HepG2 (cell line): ENCODE data around the gene ENTPD5. TPM values are rescaled to one million over a fixed set of nuclear protein-coding genes. Genes with fewer than 3 reads are reported as not detected.
A peak's percentile ranks its signal among the peaks of the same experiment; 100 is the strongest.

Experiments used
- BRCA1 ChIP-seq: sonication (generic); formaldehyde crosslinking; IDR thresholded peaks from 2 replicates; pipeline ENCODE4 v1.4.0; 2020; ENCODE audit warnings: missing genetic modification reagents
- FLYWCH1 ChIP-seq: sonication (generic); formaldehyde crosslinking; IDR thresholded peaks from 2 replicates; pipeline ENCODE4 v1.8.1; 2023; ENCODE audit warnings: mild to moderate bottlenecking, missing genetic modification reagents
- HDAC1 ChIP-seq: sonication (generic); formaldehyde crosslinking; IDR thresholded peaks from 2 replicates; pipeline ENCODE4 v1.5.1; 2020; ENCODE audit warnings: mild to moderate bottlenecking, missing genetic modification reagents
- MTA3 ChIP-seq: sonication (generic); formaldehyde crosslinking; IDR thresholded peaks from 2 replicates; pipeline ENCODE4 v1.4.0; 2020; ENCODE audit warnings: missing genetic modification reagents
- MTF2 ChIP-seq: sonication (generic); formaldehyde crosslinking; IDR thresholded peaks from 2 replicates; pipeline ENCODE4 v1.5.0; 2020; ENCODE audit warnings: missing genetic modification reagents, borderline replicate concordance
- NCOA2 ChIP-seq: sonication (generic); formaldehyde crosslinking; IDR thresholded peaks from 2 replicates; pipeline ENCODE4 v1.8.0; 2022; ENCODE audit warnings: inconsistent platforms
- PAX8 ChIP-seq: sonication (generic); formaldehyde crosslinking; IDR thresholded peaks from 2 replicates; pipeline ENCODE4 v1.8.0; 2022; ENCODE audit warnings: mild to moderate bottlenecking, missing genetic modification reagents, borderline replicate concordance
- ZFYVE20 ChIP-seq: sonication (generic); formaldehyde crosslinking; IDR thresholded peaks from 2 replicates; pipeline ENCODE4 v1.8.0; 2023; ENCODE audit warnings: low read depth, mild to moderate bottlenecking, moderate library complexity, missing genetic modification reagents, borderline replicate concordance
- ZNF3 ChIP-seq: IDR thresholded peaks from 2 replicates; pipeline ENCODE4 v1.7.0; 2017; ENCODE audit warnings: inconsistent platforms
- ZNF34 ChIP-seq: sonication (generic); formaldehyde crosslinking; IDR thresholded peaks from 2 replicates; pipeline ENCODE4 v1.4.0; 2020; ENCODE audit warnings: mild to moderate bottlenecking, missing genetic modification reagents, borderline replicate concordance
- ZNF354B ChIP-seq: sonication (generic); formaldehyde crosslinking; IDR thresholded peaks from 2 replicates; pipeline ENCODE4 v1.8.0; 2022; ENCODE audit warnings: mild to moderate bottlenecking, missing genetic modification reagents
- polyA plus RNA-seq, 8 experiments: library from polyadenylated mRNA; depleted of rRNA in 3 of 8; stranded (reverse) in 7 of 8; unstranded in 1 of 8; fragments of >200 nt; fragmentation: Illumina TruSeq in 4 of 8; extraction: Trizol in 4 of 8; gene quantifications; 2 replicates each; pipeline versions ENCODE4 v1.2.1 to v1.2.3, GENCODE V29; 2011 to 2016; ENCODE audit warnings: low read depth in 4 of 8, missing spikeins in 1 of 8, mixed read lengths in 1 of 8; ENCODE audit not compliant: insufficient read depth in 1 of 8
- total RNA-seq, 5 experiments: library from RNA; depleted of rRNA; stranded (reverse); fragments of >200 nt; fragmentation: Illumina TruSeq; extraction: Trizol; gene quantifications; 2 replicates each; pipeline ENCODE4 v1.2.3, GENCODE V29; 2016; ENCODE audit warnings: low read depth in 1 of 5
- TF ChIP-seq, protein P1 (sequence below): sonication (generic); formaldehyde crosslinking; IDR thresholded peaks from 2 replicates; pipeline ENCODE4 v1.5.0; 2020; ENCODE audit warnings: mild to moderate bottlenecking, missing genetic modification reagents, borderline replicate concordance
- TF ChIP-seq, protein P2 (sequence below): conservative IDR thresholded peaks from 2 replicates; pipeline ENCODE4 v1.6.1; 2018; ENCODE audit warnings: missing genetic modification reagents
- TF ChIP-seq, protein P3 (sequence below): sonication (generic); formaldehyde crosslinking; IDR thresholded peaks from 2 replicates; pipeline ENCODE4 v1.5.0; 2020; ENCODE audit warnings: missing genetic modification reagents
- TF ChIP-seq, protein P4 (sequence below): IDR thresholded peaks from 2 replicates; pipeline ENCODE4 v1.6.1; 2012; ENCODE audit warnings: inconsistent platforms
- TF ChIP-seq, protein P5 (sequence below): sonication (generic); formaldehyde crosslinking; IDR thresholded peaks from 2 replicates; pipeline ENCODE4 v1.4.0; 2020; ENCODE audit warnings: missing genetic modification reagents

Gene ENTPD5
- total and polyA plus RNA-seq, 2 of the 13 experiments (the other 11 are each of a cell fraction or from before 2014, with no cell fraction given) = 33.8 to 43.3 TPM

DNA sequence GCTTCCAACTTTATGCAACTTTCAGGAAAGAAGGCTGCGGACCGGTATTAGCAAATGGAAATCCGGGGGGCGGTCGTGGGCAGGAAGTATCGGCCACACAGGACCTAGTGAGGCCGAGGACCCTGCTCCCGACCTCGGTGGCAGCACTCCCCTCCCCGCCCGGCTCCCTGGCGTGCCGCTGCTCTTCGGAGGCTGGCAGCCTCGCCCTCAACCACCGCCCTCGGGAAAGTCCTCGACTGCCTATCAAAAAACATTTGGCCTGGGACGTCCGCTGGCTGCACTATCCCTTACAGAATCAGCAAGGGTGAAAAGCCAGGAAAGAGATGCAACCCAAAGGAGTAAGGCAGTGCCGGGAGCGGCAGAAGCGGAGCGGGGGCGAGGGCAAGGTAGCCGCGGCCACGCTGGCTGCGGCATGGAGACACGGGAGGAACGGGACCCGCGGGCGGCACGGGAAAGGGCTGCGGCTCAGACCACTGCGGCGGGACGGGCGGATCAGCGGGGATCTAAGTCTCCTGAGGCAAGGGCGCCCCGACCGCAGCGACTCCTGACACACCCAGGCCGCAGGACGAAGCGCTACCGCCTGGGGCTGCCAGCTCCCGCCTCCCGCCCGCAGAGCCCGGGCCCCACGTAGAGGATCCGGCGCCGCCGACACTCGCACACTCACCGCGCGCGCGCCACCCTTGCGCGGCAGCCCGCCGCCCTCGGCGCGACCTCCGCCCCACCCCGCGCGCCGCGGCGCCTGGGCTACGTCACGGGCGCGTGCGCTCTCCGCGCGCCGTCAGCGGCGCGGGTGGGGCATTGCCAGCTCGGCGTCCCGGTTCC, at the start of gene ENTPD5, which contains the start of gene BBOF1 (continued):
- TF ChIP-seq, protein P1, sequence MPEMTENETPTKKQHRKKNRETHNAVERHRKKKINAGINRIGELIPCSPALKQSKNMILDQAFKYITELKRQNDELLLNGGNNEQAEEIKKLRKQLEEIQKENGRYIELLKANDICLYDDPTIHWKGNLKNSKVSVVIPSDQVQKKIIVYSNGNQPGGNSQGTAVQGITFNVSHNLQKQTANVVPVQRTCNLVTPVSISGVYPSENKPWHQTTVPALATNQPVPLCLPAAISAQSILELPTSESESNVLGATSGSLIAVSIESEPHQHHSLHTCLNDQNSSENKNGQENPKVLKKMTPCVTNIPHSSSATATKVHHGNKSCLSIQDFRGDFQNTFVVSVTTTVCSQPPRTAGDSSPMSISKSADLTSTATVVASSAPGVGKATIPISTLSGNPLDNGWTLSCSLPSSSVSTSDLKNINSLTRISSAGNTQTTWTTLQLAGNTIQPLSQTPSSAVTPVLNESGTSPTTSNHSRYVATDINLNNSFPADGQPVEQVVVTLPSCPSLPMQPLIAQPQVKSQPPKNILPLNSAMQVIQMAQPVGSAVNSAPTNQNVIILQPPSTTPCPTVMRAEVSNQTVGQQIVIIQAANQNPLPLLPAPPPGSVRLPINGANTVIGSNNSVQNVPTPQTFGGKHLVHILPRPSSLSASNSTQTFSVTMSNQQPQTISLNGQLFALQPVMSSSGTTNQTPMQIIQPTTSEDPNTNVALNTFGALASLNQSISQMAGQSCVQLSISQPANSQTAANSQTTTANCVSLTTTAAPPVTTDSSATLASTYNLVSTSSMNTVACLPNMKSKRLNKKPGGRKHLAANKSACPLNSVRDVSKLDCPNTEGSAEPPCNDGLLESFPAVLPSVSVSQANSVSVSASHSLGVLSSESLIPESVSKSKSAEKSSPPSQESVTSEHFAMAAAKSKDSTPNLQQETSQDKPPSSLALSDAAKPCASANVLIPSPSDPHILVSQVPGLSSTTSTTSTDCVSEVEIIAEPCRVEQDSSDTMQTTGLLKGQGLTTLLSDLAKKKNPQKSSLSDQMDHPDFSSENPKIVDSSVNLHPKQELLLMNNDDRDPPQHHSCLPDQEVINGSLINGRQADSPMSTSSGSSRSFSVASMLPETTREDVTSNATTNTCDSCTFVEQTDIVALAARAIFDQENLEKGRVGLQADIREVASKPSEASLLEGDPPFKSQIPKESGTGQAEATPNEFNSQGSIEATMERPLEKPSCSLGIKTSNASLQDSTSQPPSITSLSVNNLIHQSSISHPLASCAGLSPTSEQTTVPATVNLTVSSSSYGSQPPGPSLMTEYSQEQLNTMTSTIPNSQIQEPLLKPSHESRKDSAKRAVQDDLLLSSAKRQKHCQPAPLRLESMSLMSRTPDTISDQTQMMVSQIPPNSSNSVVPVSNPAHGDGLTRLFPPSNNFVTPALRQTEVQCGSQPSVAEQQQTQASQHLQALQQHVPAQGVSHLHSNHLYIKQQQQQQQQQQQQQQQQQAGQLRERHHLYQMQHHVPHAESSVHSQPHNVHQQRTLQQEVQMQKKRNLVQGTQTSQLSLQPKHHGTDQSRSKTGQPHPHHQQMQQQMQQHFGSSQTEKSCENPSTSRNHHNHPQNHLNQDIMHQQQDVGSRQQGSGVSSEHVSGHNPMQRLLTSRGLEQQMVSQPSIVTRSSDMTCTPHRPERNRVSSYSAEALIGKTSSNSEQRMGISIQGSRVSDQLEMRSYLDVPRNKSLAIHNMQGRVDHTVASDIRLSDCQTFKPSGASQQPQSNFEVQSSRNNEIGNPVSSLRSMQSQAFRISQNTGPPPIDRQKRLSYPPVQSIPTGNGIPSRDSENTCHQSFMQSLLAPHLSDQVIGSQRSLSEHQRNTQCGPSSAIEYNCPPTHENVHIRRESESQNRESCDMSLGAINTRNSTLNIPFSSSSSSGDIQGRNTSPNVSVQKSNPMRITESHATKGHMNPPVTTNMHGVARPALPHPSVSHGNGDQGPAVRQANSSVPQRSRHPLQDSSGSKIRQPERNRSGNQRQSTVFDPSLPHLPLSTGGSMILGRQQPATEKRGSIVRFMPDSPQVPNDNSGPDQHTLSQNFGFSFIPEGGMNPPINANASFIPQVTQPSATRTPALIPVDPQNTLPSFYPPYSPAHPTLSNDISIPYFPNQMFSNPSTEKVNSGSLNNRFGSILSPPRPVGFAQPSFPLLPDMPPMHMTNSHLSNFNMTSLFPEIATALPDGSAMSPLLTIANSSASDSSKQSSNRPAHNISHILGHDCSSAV (CRISPR knock-in tag) = no peak
- TF ChIP-seq, protein P2, sequence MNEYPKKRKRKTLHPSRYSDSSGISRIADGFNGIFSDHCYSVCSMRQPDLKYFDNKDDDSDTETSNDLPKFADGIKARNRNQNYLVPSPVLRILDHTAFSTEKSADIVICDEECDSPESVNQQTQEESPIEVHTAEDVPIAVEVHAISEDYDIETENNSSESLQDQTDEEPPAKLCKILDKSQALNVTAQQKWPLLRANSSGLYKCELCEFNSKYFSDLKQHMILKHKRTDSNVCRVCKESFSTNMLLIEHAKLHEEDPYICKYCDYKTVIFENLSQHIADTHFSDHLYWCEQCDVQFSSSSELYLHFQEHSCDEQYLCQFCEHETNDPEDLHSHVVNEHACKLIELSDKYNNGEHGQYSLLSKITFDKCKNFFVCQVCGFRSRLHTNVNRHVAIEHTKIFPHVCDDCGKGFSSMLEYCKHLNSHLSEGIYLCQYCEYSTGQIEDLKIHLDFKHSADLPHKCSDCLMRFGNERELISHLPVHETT (CRISPR knock-in tag) = 0 out of 2 replicates have a peak, but pooled peaks have one; percentile 19
- TF ChIP-seq NCOA2 (CRISPR knock-in tag) = no peak; the same call in 1 of the 2 replicates
- no peak for TF ChIP-seq MTF2
- no peak for TF ChIP-seq MTA3 (CRISPR knock-in tag)
- no peak for TF ChIP-seq ZNF354B (CRISPR knock-in tag)
- TF ChIP-seq, protein P3, sequence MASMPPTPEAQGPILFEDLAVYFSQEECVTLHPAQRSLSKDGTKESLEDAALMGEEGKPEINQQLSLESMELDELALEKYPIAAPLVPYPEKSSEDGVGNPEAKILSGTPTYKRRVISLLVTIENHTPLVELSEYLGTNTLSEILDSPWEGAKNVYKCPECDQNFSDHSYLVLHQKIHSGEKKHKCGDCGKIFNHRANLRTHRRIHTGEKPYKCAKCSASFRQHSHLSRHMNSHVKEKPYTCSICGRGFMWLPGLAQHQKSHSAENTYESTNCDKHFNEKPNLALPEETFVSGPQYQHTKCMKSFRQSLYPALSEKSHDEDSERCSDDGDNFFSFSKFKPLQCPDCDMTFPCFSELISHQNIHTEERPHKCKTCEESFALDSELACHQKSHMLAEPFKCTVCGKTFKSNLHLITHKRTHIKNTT (CRISPR knock-in tag) = no peak
- peak; percentile 56; the same call in 1 of the 2 replicates for TF ChIP-seq ZNF34 (CRISPR knock-in tag)
- TF ChIP-seq HDAC1 (CRISPR knock-in tag) = peak; percentile 69
- no peak for TF ChIP-seq BRCA1 (CRISPR knock-in tag)
- TF ChIP-seq, protein P4, sequence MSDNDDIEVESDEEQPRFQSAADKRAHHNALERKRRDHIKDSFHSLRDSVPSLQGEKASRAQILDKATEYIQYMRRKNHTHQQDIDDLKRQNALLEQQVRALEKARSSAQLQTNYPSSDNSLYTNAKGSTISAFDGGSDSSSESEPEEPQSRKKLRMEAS = peak; percentile 78
- no peak for TF ChIP-seq ZNF3 (CRISPR knock-in tag)
- TF ChIP-seq FLYWCH1 (CRISPR knock-in tag) = no peak
- 0 out of 2 replicates have a peak, but pooled peaks have one; percentile 69 for TF ChIP-seq PAX8
- no peak for TF ChIP-seq ZFYVE20 (CRISPR knock-in tag)
- TF ChIP-seq, protein P5, sequence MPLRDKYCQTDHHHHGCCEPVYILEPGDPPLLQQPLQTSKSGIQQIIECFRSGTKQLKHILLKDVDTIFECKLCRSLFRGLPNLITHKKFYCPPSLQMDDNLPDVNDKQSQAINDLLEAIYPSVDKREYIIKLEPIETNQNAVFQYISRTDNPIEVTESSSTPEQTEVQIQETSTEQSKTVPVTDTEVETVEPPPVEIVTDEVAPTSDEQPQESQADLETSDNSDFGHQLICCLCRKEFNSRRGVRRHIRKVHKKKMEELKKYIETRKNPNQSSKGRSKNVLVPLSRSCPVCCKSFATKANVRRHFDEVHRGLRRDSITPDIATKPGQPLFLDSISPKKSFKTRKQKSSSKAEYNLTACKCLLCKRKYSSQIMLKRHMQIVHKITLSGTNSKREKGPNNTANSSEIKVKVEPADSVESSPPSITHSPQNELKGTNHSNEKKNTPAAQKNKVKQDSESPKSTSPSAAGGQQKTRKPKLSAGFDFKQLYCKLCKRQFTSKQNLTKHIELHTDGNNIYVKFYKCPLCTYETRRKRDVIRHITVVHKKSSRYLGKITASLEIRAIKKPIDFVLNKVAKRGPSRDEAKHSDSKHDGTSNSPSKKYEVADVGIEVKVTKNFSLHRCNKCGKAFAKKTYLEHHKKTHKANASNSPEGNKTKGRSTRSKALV (CRISPR knock-in tag) = no peak
